MCF 10A (cell line): ENCODE measurements around the gene SYT2. TPM values are rescaled to one million over a fixed set of nuclear protein-coding genes. Genes with fewer than 3 reads are reported as not detected.

Source experiments
- BruUV-seq: library from RNA; stranded (reverse); fragments of 400-500 nt; replicated peaks from 2 replicates; lab custom pipeline; 2021; lab: Mats Ljungman, UMichigan
- CTCF ChIA-PET: fragments of 300-600 bp; sonication (Branson Sonifier 250); formaldehyde crosslinking; extraction: SDS; loops from one replicate; lab custom pipeline; 2021; ENCODE audit warnings: antibody characterized with exemption, inconsistent platforms; lab: Yijun Ruan, JAX
- POLR2A ChIA-PET: fragments of 300-600, 350-650 bp; sonication (Branson Sonifier 250); formaldehyde crosslinking; extraction: SDS; loops from one replicate; lab custom pipeline; 2020; ENCODE audit warnings: antibody characterized with exemption, inconsistent platforms; lab: Yijun Ruan, JAX
- DNase-seq: peaks from one replicate; pipeline ENCODE4 v3.0.0-alpha.2; 2018; ENCODE audit not compliant: unreplicated experiment
- H3K27ac Mint-ChIP-seq: one replicate; pipeline ENCODE4 v1.8.0; 2022; ENCODE audit warnings: mild to moderate bottlenecking, low read depth, mixed read lengths; ENCODE audit not compliant: unreplicated experiment
- H3K27me3 Mint-ChIP-seq: one replicate; pipeline ENCODE4 v1.8.0; 2022; ENCODE audit warnings: mixed read lengths; ENCODE audit not compliant: insufficient read depth, unreplicated experiment
- H3K36me3 Mint-ChIP-seq: one replicate; pipeline ENCODE4 v1.8.0; 2022; ENCODE audit warnings: mild to moderate bottlenecking, moderate library complexity, mixed read lengths; ENCODE audit not compliant: insufficient read depth, unreplicated experiment
- H3K4me1 Mint-ChIP-seq: one replicate; pipeline ENCODE4 v1.8.0; 2022; ENCODE audit warnings: mixed read lengths; ENCODE audit not compliant: insufficient read depth, unreplicated experiment
- H3K4me3 Mint-ChIP-seq: one replicate; pipeline ENCODE4 v1.8.0; 2022; ENCODE audit warnings: mild to moderate bottlenecking, moderate library complexity, mixed read lengths; ENCODE audit not compliant: unreplicated experiment
- H3K9me3 Mint-ChIP-seq: one replicate; pipeline ENCODE4 v1.8.0; 2022; ENCODE audit warnings: mixed read lengths; ENCODE audit not compliant: unreplicated experiment
- CTCF ChIP-seq: fragments of 200-600 bp; IDR thresholded peaks from one replicate; pipeline ENCODE4 v1.8.0; 2022; ENCODE audit warnings: antibody characterized with exemption, mild to moderate bottlenecking; ENCODE audit not compliant: unreplicated experiment
- intact Hi-C: fragments of 100-400 bp; cut with micrococcal nuclease; formaldehyde crosslinking; loops from 2 replicates; pipeline ENCODE4 v1.14.1; 2022
- total RNA-seq: library from RNA; stranded (reverse); gene quantifications from 2 replicates; pipeline ENCODE4 v1.2.3, GENCODE V29; 2022

SYT2 gene
- total RNA-seq, 1 experiment from 2014 or later: not detected

- intact Hi-C loops: loop anchor here (5.0 kb wide), 1 partner anchor 34 kb away; no protein-coding TSS in a partner anchor
- no peak for DNase-seq
- Mint-ChIP-seq H3K36me3 (no peaks in the 10 kb centered on the region), H3K9me3 (no peaks in the 10 kb centered on the region), H3K4me1 (no peaks in the 10 kb centered on the region), H3K27me3 (peaks cover 91% of the 10 kb centered on the region), H3K27ac (no peak overlapping the region), H3K4me3 (no peak overlapping the region)
- CTCF ChIA-PET: interaction anchor here (0.5 to 2.0 kb wide), 9 partner anchors 16 to 539 kb away, joined by 3 to 6 read pairs (median 4); no protein-coding TSS in a partner anchor
- no TSS peak for BruUV-seq
- no peak for TF ChIP-seq CTCF
- POLR2A ChIA-PET: no interaction called here
Measured at GRCh38 chr1:202658251-202658759, 51.9 kb downstream of the SYT2 start.

- TF ChIP-seq CTCF: peak; percentile 26
- no peaks in the 10 kb centered on the region for H3K36me3 Mint-ChIP-seq
- H3K9me3 Mint-ChIP-seq: no peaks in the 10 kb centered on the region
- no peak overlapping the region for H3K27ac Mint-ChIP-seq
- BruUV-seq: no TSS peak
- CTCF ChIA-PET: interaction anchor here (0.7 to 2.0 kb wide), 5 partner anchors 17 to 378 kb away, joined by 3 to 5 read pairs (median 4); no protein-coding TSS in a partner anchor
- intact Hi-C loops: loop anchor here (5.0 kb wide), 1 partner anchor 35 kb away; no protein-coding TSS in a partner anchor
- H3K27me3 Mint-ChIP-seq: peaks cover 91% of the 10 kb centered on the region
- H3K4me1 Mint-ChIP-seq: no peaks in the 10 kb centered on the region
- POLR2A ChIA-PET: no interaction called here
- no peak overlapping the region for H3K4me3 Mint-ChIP-seq
- DNase-seq: peak; percentile 61
Measured at GRCh38 chr1:202656951-202657646, 53.2 kb downstream of the SYT2 start.

GRCh38 chr1:202656057-202656456, 54.2 kb downstream of the SYT2 start:
- Mint-ChIP-seq H3K36me3 (no peaks in the 10 kb centered on the region), H3K4me1 (no peaks in the 10 kb centered on the region), H3K9me3 (no peaks in the 10 kb centered on the region), H3K27me3 (peaks cover 91% of the 10 kb centered on the region), H3K27ac (no peak overlapping the region), H3K4me3 (no peak overlapping the region)
- POLR2A ChIA-PET: no interaction called here
- peak; percentile 10 for TF ChIP-seq CTCF
- CTCF ChIA-PET: interaction anchor here (1.1 to 2.0 kb wide), 2 partner anchors 192 to 377 kb away, joined by 4 read pairs; no protein-coding TSS in a partner anchor
- intact Hi-C loops: loop anchor here (5.0 kb wide), 1 partner anchor 36 kb away; no protein-coding TSS in a partner anchor
- DNase-seq: peak; percentile 41
- BruUV-seq: no TSS peak

GRCh38 chr1:202654079-202654478, 56.2 kb downstream of the SYT2 start:
- H3K4me1 Mint-ChIP-seq: no peaks in the 10 kb centered on the region
- H3K4me3 Mint-ChIP-seq: no peak overlapping the region
- no peak overlapping the region for H3K27ac Mint-ChIP-seq
- DNase-seq: no peak
- H3K27me3 Mint-ChIP-seq: peaks cover 97% of the 10 kb centered on the region
- intact Hi-C loops: no loop called here
- H3K9me3 Mint-ChIP-seq: no peaks in the 10 kb centered on the region
- ChIA-PET POLR2A (interaction anchor here (0.7 to 1.1 kb wide), 2 partner anchors 40 to 758 kb away, joined by 3 to 4 read pairs; no protein-coding TSS in a partner anchor), CTCF (interaction anchor here (0.7 to 0.9 kb wide), 2 partner anchors 10 to 53 kb away, joined by 3 to 4 read pairs; no protein-coding TSS in a partner anchor)
- TF ChIP-seq CTCF: no peak
- no TSS peak for BruUV-seq
- H3K36me3 Mint-ChIP-seq: no peaks in the 10 kb centered on the region
